Measurements from ENCODE around the gene IGIP. TPM values are rescaled to one million over a fixed set of nuclear protein-coding genes. Genes with fewer than 3 reads are reported as not detected.

The IGIP gene
- polyA plus RNA-seq, 1 donor (not counting 4 experiments of a cell fraction or from before 2014, with no cell fraction given), result 1.5 TPM

GRCh38 chr5:140101179-140101578 is 24.6 kb upstream of the IGIP start:
- no peak for FAIRE-seq
- no peaks in the 10 kb centered on the region for H3K36me3 ChIP-seq (ENCODE audit: control insufficient read depth in 2 of 2, extremely low read depth in 1 of 2, insufficient read depth in 2 of 2, low read length in 2 of 2)
- no peak overlapping the region for H3K27ac ChIP-seq (ENCODE audit: control insufficient read depth, insufficient read depth, low read length)

GRCh38 chr5:140103154-140103553 is 22.6 kb upstream of the IGIP start:
- FAIRE-seq (no peak), DNase-seq (ENCODE audit: low read depth, low spot score) (no peak)
- H3K27ac ChIP-seq (ENCODE audit: control insufficient read depth, insufficient read depth, low read length), result no peak overlapping the region
- H3K4me3 ChIP-seq (ENCODE audit: control insufficient read depth in 2 of 3, extremely low read depth in 1 of 3, insufficient read depth in 2 of 3, low read depth in 1 of 3, low read length in 3 of 3), result no peak overlapping the region
- H3K9ac ChIP-seq (ENCODE audit: control insufficient read depth, extremely low read depth, insufficient read depth, low read length), result no peak overlapping the region
- no peaks in the 10 kb centered on the region for H3K9me1 ChIP-seq (ENCODE audit: control insufficient read depth, extremely low read depth, insufficient read depth, low read length)
- peaks cover under 1% of the 10 kb centered on the region for H3K79me2 ChIP-seq (ENCODE audit: control insufficient read depth, insufficient read depth, low read length)
- H3K4me1 ChIP-seq (ENCODE audit: control insufficient read depth, extremely low read depth, insufficient read depth, low read length), result peaks cover 12% of the 10 kb centered on the region
- TF ChIP-seq CTCF (optimal IDR thresholded peaks at IDR 0.05 in 1 of 3, IDR thresholded peaks at IDR 0.05 in 1 of 3, conservative IDR thresholded peaks at IDR 0.05 in 1 of 3; ENCODE audit: extremely low read depth in 1 of 3, insufficient read depth in 2 of 3, low read length in 3 of 3) (no peak), EZH2 (IDR thresholded peaks at IDR 0.05; ENCODE audit: low read length) (no peak)
- no peaks in the 10 kb centered on the region for H3K36me3 ChIP-seq (ENCODE audit: control insufficient read depth in 2 of 2, extremely low read depth in 1 of 2, insufficient read depth in 2 of 2, low read length in 2 of 2)
- no peak overlapping the region for H3K4me2 ChIP-seq (ENCODE audit: control insufficient read depth, extremely low read depth, insufficient read depth, low read depth, low read length)
- dilution Hi-C loops (cut with MboI; ENCODE audit: extremely low pct_ligation_motif_present, low sequenced_read_pairs), result no loop called here
- no peaks in the 10 kb centered on the region for H3K27me3 ChIP-seq (ENCODE audit: control insufficient read depth, extremely low read depth, insufficient read depth, low read length)
- no peak overlapping the region for H2AFZ ChIP-seq (ENCODE audit: control insufficient read depth, low read length)
- no peaks in the 10 kb centered on the region for H4K20me1 ChIP-seq (ENCODE audit: control insufficient read depth, extremely low read depth, insufficient read depth, low read length)
- H3K9me3 ChIP-seq (ENCODE audit: control insufficient read depth, low read depth, low read length), result no peaks in the 10 kb centered on the region

More at GRCh38 chr5:140101179-140101578, 24.6 kb upstream of the IGIP start:
- Histone ChIP-seq H3K9ac (ENCODE audit: control insufficient read depth, extremely low read depth, insufficient read depth, low read length) (no peak overlapping the region), H2AFZ (ENCODE audit: control insufficient read depth, low read length) (no peak overlapping the region), H3K4me3 (ENCODE audit: control insufficient read depth in 2 of 3, extremely low read depth in 1 of 3, insufficient read depth in 2 of 3, low read depth in 1 of 3, low read length in 3 of 3) (no peak overlapping the region), H3K79me2 (ENCODE audit: control insufficient read depth, insufficient read depth, low read length) (no peaks in the 10 kb centered on the region), H3K27me3 (ENCODE audit: control insufficient read depth, extremely low read depth, insufficient read depth, low read length) (no peaks in the 10 kb centered on the region), H3K4me2 (ENCODE audit: control insufficient read depth, extremely low read depth, insufficient read depth, low read depth, low read length) (no peak overlapping the region), H3K4me1 (ENCODE audit: control insufficient read depth, extremely low read depth, insufficient read depth, low read length) (peaks cover 1% of the 10 kb centered on the region), H3K9me1 (ENCODE audit: control insufficient read depth, extremely low read depth, insufficient read depth, low read length) (no peaks in the 10 kb centered on the region), H3K9me3 (ENCODE audit: control insufficient read depth, low read depth, low read length) (no peaks in the 10 kb centered on the region), H4K20me1 (ENCODE audit: control insufficient read depth, extremely low read depth, insufficient read depth, low read length) (no peaks in the 10 kb centered on the region)
- dilution Hi-C loops (cut with MboI; ENCODE audit: extremely low pct_ligation_motif_present, low sequenced_read_pairs), result no loop called here
- no peak for DNase-seq (ENCODE audit: low read depth, low spot score)
- TF ChIP-seq EZH2 (IDR thresholded peaks at IDR 0.05; ENCODE audit: low read length), result no peak
- TF ChIP-seq CTCF (optimal IDR thresholded peaks at IDR 0.05 in 1 of 3, IDR thresholded peaks at IDR 0.05 in 1 of 3, conservative IDR thresholded peaks at IDR 0.05 in 1 of 3; ENCODE audit: extremely low read depth in 1 of 3, insufficient read depth in 2 of 3, low read length in 3 of 3), result no peak
